HG03457 (cell line): ENCODE measurements around the gene NEK6.

Source experiments
- ATAC-seq: cut with Tn5 transposase; IDR thresholded peaks from one replicate; pipeline ENCODE4 v1.9.1; 2021; ENCODE audit warnings: moderate number of reproducible peaks; ENCODE audit not compliant: unreplicated experiment

The NEK6 gene

DNA sequence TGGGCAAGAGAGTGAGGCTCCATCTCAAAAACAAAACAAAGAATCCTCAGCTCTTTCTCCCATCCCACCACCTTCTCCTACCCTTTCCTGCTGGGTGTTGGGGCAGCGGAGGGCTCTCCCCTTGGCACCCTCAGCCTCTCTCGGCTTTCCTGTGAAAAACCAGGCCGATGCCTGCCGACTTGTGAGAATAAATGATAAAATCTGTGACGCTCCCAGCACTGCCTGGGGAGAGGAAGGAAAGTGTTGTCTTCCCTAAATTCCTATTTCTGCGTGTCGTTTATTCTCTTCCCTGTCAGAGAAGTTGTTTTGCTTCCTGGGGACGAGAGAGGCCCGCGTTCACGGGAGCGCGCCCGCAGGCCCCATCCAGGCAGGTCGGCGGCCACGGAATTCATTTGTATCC, 19.7 kb downstream of the NEK6 start:
- no peak for ATAC-seq

DNA sequence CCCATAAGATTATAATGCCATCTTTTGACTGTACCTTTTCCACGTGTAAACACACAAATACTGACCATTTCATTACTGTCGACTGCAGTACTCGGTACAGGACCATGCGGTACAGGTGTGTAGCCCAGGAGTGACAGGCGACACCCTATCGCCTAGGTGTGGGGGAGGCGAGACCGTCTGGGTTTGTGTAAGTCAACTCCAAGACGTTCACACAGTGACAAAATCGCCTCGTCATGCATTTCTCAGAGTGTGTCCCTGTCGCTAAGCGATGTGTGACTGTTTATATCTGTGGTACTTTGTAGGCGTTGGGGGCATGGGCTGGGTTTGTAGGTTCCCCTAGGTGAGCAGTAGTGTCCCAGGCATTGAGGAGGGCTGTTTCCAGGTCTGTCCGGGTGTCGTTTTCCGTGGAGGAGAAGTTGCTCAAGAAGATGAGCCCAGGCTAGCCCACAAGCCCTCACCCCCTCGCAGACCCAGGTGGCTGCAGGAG, 20.3 kb downstream of the NEK6 start:
- ATAC-seq = no peak

DNA sequence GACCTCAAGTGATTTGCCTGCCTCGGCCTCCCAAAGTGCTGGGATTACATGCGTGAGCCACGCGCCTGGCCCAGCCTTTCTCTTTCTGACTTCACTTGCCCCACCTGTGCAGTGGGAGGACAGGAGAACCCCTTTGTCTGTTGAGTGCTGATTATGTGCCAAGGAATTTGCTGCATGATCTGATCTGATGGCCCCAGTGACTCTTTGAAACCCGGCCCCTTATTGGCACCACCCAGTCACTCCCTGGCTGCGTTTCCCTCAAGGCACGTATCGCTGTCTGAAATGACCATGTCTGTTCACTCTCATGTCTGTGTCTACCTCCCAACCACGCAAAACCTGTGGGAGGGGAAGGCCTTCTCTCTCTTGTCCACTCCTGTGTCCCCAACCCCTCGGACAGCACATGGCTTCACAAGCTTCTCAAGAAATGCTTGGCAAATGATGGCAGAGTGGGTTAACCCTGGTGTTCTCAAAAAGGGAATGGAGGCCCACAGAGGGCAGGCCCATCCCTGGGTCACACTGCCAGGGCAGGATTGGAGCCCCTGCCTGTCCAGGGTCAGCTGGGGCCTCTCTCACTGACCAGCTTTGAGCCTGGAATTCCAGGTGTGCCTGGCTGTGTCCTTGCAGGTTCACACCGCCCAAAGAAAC, 21.9 kb downstream of the NEK6 start:
- no peak for ATAC-seq

DNA sequence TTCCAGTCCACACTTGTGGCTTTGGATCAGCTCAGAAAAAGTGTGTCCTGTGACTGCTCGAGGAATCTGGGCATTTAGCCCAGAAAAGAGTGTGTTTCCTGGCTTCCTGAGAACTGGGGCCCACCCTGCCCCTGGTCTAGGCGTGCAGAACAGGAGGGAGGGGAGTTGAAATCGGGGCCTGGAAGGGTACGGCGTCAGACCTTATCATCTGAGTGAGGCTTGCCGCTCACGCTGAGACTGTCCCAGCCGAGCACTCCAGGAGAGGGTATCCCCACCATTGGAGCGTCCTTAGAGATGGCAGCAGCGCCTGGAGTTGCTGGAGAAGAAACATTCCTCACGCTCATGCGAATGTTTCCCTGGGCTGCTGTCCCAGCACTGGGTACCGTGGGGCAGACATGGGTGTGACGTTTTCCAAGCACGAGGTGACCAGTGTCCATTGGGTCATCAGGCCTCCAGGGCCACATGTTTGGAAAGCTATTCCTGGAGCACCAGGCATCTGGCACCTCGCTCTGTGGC, 22.5 kb downstream of the NEK6 start:
- ATAC-seq = no peak

DNA sequence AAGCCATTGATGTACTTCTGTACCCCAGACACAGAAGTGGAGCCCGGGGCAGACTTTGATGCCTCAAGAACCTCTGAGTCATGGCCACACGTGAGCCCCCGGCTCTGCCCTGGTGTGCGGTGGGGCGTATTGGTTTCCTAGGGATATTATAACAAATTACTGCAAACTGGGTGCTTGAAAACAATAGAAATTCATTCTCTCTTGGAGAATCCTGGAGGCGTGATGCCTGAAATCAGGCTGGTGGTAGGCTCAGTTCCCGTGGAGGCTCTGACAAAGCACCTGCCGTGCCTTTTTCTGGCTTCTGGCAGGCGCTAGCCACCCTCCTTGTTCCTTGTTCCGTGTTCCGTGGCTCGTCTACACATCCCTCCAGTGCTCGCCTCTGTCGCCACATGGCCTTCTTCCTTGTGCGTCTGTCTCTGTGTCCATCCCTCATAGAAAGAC, 24.2 kb downstream of the NEK6 start:
- ATAC-seq = no peak

DNA sequence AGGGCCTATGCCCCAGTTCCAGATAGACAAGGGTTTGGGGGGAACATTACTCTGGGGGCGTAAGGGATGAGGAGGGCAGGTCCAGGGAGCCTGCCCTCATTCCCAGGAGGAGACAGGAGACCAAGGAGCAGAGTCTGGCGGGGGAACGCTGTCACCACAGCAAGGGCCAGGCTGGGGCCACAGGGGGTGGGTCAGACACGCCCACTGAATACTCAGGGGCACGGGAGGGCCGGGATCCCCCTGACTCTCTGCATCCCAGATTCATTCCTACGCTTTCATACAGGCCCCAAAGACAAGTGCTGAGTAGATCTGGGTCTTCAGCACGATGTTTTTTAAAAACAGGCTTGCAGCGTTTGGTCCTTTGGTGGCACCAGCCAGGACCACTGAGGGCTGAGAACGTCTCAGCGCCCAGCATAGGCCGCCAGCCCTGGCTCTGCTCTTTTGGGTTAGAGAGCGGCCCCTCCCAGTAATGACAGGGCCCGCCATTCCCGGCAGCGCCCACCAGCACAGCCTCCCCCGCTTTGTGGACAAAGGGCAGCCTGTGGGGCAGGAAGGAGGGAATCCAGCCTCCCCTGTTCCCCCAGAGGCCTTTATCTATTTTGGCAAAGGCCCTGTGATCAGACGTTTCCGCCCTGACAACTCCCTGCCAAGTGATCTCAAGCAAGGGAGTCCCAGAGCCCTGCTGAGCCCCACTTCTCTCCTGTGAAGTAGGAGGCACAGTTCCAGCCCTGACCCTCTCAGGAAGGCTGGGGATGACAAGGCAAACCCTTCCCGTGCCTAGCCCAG, 24.9 kb downstream of the NEK6 start:
- ATAC-seq = no peak

DNA sequence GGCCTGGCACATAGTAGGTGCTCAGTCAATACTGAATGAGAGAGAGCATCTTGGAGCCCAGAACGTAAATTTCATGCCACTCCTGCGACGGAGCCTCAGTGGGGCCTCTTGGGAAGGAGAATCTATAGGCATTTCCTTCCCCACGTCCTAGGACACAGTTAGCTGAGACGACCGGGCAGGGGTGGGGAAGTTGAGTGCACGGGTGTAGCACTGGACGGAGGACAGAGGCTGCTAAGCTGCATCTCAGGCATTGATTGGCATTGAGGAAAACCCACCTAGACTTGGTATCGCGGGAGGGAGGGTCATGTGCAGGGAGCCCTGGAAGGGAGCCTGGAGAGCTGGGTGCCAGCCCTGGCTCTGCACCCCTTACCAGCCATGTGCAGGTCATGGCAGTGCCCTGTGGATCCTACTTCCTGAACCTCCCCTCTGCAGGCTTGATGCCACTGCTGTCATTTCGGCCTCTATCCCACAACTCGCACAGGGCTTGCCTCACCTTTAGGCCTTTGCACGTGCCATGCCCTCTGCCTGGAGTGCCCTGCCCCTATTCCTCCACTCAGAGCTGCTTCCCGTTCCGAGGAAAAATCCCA, 25.6 kb downstream of the NEK6 start:
- ATAC-seq = no peak

DNA sequence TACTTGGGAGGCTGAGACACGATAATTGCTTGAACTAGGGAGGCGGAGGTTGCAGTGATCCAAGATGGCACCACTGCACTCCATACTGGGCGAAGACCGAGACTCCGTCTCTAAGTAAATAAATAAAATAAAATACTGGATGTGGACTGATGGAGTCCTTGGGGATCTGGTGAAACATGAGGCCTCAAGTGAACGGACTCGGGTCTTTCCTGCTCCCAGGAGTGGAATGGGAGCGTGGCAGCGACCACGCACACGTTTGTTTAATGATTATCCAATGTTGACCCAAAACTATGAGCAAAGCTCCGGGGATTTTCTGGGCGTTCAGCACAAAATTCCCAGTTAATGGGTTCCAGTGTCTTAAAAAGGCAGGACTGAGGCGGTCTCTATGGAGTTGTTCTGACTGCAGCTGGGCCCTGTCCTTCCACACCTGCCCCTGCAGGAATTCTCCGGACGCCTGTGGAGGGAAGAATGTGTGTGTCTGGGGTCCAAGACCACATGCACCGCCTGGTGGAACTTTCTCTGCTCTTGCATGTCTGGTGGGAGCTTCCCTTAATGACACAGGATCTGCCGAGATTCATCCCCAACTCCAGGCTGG, 26.6 kb downstream of the NEK6 start:
- ATAC-seq = no peak

DNA sequence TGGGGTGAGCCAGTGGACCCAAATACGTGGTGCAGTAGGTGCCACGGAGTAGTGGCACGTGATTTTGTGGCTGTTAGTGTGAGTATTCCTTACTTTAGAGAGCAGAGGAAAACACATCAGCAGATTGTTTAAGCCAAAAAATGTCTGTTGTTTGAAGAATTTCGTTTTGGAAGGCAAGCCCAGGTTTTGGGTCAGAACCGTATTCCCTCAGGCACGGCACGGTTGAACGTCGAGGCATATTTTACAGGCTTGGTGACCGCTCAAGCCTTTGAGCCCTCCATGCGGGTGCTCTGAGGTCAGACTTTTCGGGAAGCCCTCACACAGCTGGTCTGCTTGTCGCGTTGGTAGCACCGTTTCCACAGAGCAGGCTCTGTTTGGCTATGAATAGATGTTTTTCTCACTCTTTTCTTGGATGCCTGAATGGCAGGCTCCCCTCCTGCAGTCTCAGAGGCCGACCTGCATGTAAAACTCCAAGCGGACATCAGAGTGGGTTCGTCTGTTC, 27.2 kb downstream of the NEK6 start:
- ATAC-seq = no peak

DNA sequence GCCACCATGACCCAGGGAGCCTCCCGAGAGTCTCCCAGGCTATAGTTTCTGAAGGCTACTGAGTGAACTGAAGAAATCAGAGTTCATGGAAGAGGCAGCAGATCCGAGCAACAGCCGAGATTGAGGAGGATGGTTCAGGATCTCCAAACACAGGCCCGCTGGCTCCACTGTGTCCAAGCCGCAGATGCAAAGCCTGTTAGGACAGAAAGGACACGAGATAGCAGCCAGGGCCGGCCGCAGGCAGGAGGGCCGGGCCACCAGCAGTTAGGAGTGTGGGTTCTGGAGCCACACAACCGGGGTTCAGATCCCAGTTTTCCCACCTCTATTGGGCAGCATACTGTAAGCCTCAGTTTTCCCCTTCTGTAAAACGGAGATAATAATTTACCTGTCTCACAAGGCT, 27.7 kb downstream of the NEK6 start:
- ATAC-seq = no peak

DNA sequence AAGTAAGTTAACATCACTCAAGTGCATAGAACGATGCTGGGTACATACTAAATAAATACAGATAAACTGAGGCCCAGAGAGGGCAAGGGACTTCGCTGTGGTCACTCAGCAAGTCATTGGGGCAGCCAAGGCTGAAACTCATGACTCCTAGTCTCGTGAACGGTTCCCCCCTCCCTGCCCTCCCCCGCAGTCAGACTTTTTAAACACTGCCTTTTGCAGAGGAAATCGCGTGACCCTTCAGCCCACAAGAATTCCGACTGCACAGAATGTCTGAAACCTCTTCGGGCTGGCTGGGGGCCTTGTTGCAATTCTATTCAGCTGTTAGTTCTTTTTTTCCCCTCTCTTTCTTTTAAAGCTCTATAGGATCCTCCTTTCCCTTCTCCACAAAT, 28.1 kb downstream of the NEK6 start:
- ATAC-seq = no peak

DNA sequence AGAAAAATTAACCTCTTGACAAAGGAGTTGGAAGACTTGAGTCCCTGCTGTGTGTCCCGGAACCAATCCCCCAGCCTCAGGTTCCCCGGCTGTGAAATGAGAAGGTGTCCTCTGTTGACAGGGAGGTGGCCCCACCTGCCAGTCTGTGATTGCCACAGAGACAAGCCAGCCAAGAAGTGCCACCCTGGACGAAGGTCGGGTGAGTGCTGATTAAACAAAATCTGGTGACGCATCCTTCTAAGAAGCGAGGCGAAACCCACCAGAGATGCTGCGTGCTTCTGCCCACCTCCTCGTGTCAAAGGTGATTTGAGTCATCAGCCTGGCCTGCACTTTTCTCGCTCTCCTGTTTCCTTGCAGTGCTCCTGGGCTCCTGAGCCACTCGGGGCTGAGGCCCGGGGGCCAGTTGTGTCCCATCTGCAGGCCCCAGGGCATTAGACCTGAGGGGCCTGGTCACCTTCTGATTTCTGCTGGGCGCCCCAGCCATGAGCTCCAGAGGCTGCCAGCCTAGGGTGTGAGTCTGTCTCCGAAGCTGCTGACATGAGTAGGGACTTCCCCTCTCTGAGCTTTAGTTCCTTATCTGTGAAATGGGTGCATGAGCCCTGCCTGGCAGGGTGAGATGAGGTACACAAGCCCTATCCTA, 28.7 kb downstream of the NEK6 start:
- ATAC-seq = no peak

DNA sequence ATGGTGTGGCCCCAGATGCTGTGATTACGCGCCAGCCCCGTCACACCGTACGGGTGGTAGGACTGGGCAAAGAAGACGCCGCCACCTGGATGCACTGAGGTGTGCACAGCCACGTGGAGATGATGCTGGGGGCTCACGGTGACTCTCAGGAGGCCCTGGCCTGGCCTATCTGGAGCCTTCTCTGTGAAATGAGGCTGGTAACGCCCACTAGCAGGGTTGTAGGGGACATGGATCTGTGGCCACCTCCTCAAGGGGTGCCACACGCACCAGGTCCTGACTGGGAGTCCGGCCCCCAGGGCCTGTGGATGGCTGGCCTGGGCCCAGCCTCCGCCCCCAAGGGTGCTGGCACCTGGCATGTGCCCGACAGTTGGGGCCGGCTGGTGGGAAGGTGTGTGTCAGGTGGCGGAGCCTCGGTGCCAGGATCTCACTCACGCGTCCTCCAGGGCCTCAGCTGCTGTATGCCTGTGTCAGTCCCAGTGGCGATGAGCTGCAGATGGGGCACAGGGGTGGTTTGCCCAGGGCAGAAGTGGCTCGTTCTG, 32.4 kb downstream of the NEK6 start:
- no peak for ATAC-seq

DNA sequence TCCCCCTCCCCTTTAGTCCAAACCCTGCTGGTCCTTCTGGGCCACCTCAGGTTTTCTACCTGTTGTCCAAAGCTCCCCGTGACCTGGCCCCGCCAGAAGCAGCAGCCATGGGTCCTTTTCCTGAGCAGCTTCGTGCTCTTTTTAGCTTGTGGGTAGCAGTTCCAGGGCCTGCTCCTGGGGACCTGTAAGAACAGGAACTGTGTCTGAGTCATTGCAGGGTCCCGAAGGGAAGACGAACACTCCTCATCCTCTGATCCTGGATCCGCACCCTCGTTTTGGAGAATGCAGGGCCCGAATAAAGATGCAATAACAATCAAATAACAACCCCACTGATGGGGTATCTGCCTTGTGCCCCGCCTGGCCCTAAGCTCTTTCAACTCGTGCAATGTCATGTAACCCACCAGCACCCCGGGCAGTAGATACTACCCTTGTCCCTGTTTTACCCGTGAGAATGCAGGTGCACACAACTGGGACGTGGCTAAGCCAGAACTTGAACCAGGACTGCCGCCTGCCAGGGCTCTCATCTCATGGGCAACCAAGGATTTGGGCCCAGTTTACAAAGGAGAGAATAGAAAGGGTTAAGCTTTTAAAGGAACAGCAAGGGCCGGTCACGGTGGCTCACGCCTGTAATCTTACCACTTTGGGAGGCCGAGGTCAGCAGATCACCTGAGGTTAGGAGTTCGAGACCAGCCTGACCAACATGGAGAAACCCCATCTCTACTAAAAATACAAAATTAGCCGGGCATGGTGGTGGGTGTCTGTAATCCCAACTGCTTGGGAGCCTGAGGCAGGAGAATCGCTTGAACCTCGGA, 33.2 kb downstream of the NEK6 start:
- ATAC-seq = no peak

DNA sequence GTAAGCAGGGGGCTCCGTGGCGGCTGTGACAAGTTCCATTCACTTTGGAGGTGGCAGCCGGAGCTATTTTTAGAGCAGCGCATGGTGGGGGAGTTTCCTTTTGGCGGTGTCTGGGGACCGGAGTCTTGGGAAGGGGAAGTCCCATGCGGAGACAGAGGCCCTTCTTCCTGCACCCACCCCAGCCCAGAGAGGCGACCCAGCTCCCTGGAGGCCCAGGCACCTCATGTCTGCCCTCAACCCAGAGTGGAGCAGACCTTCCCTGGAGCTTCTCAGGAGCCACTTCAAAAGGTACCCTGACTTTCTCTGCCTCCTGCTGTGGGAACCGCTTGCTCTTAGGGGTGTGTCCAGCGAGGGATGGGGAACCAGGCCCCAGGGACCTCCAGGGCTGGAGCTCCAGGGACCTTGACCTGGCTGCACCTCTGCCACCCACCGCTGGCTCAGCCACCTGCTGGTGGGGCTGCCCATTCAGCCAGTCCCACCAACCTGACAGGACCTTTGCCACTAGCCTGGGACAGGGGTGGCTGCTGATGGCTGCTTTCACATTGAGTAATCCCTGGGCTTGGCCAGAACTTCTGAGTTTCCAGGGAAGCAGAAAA, 34.1 kb downstream of the NEK6 start:
- peak; percentile 50 for ATAC-seq

DNA sequence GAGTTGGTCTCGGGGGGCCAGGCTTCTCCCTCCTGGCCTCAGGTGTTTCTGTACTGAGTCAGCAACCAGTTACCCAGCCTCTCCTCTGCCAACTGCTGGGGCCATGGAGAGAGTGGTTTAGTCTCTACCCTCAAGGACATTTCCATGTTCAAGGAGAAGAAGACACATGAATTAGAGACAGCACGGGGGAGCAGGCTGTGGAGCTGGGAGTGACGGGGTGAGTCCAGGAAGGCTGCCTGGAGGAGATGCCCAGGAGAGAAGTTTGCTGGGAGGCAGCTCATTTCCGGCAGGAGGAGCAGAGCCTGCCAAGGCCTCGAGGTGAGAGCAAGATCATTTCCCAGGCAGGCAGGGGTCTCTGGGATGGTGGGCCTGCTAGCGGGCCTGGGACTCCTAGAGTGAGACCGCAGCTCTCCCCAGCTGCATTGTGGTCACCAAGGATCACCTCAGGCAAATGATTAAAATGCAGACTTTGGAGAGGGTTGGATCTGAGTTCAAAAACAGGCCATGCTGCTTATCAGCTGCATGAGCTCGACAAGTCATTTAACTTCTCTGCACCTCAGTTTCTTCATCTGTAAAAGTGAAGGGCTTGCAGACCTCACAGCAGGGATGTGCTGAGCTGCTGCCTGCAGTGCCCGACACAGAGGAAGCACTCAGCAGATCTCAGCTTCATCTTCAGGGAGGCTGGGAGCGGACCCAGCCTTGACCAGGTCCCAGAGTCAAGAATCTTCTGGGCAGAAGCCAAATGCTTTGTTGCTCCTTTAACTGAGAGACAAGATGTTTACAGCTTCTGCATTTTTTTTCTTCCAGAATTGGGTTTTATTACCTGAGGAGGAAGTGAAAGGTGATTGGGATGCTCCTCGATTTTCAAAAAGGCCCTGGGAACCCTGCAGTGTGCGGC, 35.2 kb downstream of the NEK6 start:
- ATAC-seq = no peak

DNA sequence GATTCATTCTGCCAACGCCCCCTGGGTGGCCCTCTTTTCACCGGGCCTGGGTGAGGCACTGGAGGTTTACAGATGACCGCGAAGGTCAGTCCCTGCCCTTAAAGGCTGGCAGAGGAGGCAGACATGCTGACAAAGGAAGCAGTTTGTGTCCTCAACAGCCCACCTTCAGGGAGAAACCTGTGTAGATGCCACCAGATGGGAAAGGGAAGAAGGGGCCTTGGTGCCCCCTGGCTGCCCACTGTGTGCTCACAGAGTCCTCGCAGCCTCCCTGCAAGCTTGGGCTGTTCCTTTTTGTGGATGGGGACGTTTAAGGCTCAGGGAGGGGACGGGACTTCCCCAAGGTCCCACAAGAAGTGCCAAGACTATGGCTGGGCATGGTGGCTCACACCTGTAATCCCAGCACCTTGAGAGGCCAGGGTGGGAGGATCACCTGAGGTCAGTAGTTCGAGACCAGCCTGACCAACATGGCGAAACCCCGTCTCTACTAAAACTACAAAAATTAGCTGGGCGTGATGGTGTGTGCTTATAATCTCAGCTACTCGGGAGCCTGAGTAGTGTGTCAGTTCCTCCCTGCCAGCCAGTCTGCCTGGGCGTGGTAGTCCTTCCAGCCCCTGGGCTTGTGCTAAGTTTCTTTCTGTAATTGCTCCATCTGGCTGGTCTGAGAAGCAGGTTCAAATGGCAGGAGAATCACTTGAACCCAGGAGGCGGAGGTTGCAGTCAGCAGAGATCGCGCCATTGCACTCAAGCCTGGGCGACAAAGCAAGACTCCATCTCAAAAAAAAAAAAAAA, 36.2 kb downstream of the NEK6 start:
- no peak for ATAC-seq
